Activated CD8-positive, alpha-beta T cell treated with anti-CD3 and anti-CD28 coated beads for 36 hours (primary cell): ENCODE measurements around the gene FBN3. TPM values are rescaled to one million over a fixed set of nuclear protein-coding genes. Genes with fewer than 3 reads are reported as not detected.

ENCODE experiments used
- ATAC-seq: fragments of 200-7000 bp; cut with Tn5 transposase; one replicate; pipeline ENCODE4 v1.10.0; 2021; ENCODE audit warnings: mild to moderate bottlenecking, moderate library complexity
- CTCF ChIA-PET: fragments of 350-600 bp; sonication (Branson Sonifier 250); formaldehyde crosslinking; loops from one replicate; lab custom pipeline; 2021; ENCODE audit warnings: antibody characterized with exemption; lab: Charles Lee
- POLR2A ChIA-PET: fragments of 350-600 bp; sonication (Branson Sonifier 250); formaldehyde crosslinking; loops from one replicate; lab custom pipeline; 2021; ENCODE audit warnings: antibody characterized with exemption; lab: Charles Lee
- DNase-seq: peaks from one replicate; pipeline ENCODE4 v3.0.0-alpha.2; 2020
- H3K27ac Mint-ChIP-seq: one replicate; pipeline ENCODE4 v1.8.0; 2021; ENCODE audit warnings: mild to moderate bottlenecking, mixed read lengths
- H3K27me3 Mint-ChIP-seq: one replicate; pipeline ENCODE4 v1.8.0; 2021; ENCODE audit warnings: mixed read lengths
- H3K36me3 Mint-ChIP-seq: one replicate; pipeline ENCODE4 v1.8.0; 2021; ENCODE audit warnings: low read depth, mixed read lengths
- H3K4me1 Mint-ChIP-seq: one replicate; pipeline ENCODE4 v1.8.0; 2021; ENCODE audit warnings: low read depth, mixed read lengths
- H3K4me3 Mint-ChIP-seq: one replicate; pipeline ENCODE4 v1.8.0; 2021; ENCODE audit warnings: mild to moderate bottlenecking, moderate library complexity, mixed read lengths
- H3K9me3 Mint-ChIP-seq: one replicate; pipeline ENCODE4 v1.8.0; 2021; ENCODE audit warnings: mixed read lengths
- CTCF ChIP-seq: fragments of 200-600 bp; IDR thresholded peaks from one replicate; pipeline ENCODE4 v1.8.0; 2022; ENCODE audit warnings: antibody characterized with exemption, mild to moderate bottlenecking
- intact Hi-C: fragments of 100-400 bp; cut with micrococcal nuclease; formaldehyde crosslinking; loops from one replicate; pipeline ENCODE4 v1.10.0; 2022
- total RNA-seq, 2 experiments: library from RNA; stranded (reverse); gene quantifications; one replicate each; pipeline ENCODE4 v1.2.3, GENCODE V29; 2021

FBN3 gene
- total RNA-seq, 2 experiments from 2014 or later = 0.02 TPM; not detected in 1

GRCh38 chr19:8089664-8090601, 59.5 kb downstream of the FBN3 start:
- intact Hi-C loops = no loop called here
- DNase-seq (no peak), ATAC-seq (no peak)
- no peak for TF ChIP-seq CTCF
- Mint-ChIP-seq H3K27me3 (no peaks in the 10 kb centered on the region), H3K9me3 (peaks cover 13% of the 10 kb centered on the region), H3K36me3 (no peaks in the 10 kb centered on the region), H3K4me3 (no peak overlapping the region), H3K27ac (no peak overlapping the region), H3K4me1 (no peaks in the 10 kb centered on the region)
- CTCF ChIA-PET = interaction anchor here (1.3 kb wide), 1 partner anchor 145 kb away, joined by 5 read pairs; no protein-coding TSS in a partner anchor
- POLR2A ChIA-PET = no interaction called here

GRCh38 chr19:8088752-8089663, 60.4 kb downstream of the FBN3 start:
- CTCF ChIA-PET = no interaction called here
- Mint-ChIP-seq H3K36me3 (no peaks in the 10 kb centered on the region), H3K27me3 (no peaks in the 10 kb centered on the region), H3K4me1 (no peaks in the 10 kb centered on the region), H3K27ac (no peak overlapping the region), H3K4me3 (no peak overlapping the region), H3K9me3 (peaks cover 6% of the 10 kb centered on the region)
- intact Hi-C loops = no loop called here
- ATAC-seq (no peak), DNase-seq (no peak)
- POLR2A ChIA-PET = no interaction called here
- TF ChIP-seq CTCF = no peak

GRCh38 chr19:8087876-8088275, 61.5 kb downstream of the FBN3 start:
- Mint-ChIP-seq H3K36me3 (no peaks in the 10 kb centered on the region), H3K4me3 (no peak overlapping the region), H3K4me1 (no peaks in the 10 kb centered on the region), H3K27me3 (no peaks in the 10 kb centered on the region), H3K9me3 (peaks cover 2% of the 10 kb centered on the region), H3K27ac (no peak overlapping the region)
- no peak for TF ChIP-seq CTCF
- ChIA-PET CTCF (no interaction called here), POLR2A (no interaction called here)
- DNase-seq (no peak), ATAC-seq (no peak)
- intact Hi-C loops = no loop called here

DNA sequence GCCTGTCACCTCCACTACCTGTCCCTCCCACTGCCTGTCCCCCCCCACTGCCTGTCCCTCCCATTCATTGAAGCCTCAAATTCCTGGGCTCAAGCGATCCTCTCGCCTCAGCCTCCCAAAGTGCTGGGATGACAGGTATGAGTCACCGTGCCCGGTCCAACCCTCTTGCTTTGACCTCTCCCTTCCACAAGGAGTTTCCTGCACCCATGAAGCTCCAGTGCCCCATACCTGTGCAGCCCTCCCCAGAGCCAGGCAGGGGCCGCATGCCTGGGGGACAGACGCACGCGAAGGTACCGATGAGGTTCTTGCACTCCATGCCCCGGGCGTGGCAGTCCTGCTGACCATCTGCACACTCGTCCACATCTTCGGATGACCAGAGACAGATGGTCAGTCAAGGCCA, 62.5 kb downstream of the FBN3 start:
- intact Hi-C loops = no loop called here
- ATAC-seq = no peak
- DNase-seq = no peak
- Mint-ChIP-seq H3K4me3 (no peak overlapping the region), H3K4me1 (no peaks in the 10 kb centered on the region), H3K27me3 (no peaks in the 10 kb centered on the region), H3K36me3 (no peaks in the 10 kb centered on the region), H3K27ac (no peak overlapping the region), H3K9me3 (peaks cover 2% of the 10 kb centered on the region)
- TF ChIP-seq CTCF = no peak
- POLR2A ChIA-PET = no interaction called here
- CTCF ChIA-PET = no interaction called here
